Duodenal mucosa (tissue), 2 donors: Measurements from ENCODE around the gene ELOF1.

Source experiments
- H3K27ac ChIP-seq: one replicate; pipeline ENCODE4 v1.7.0; 2013; ENCODE audit warnings: low read depth, low read length
- H3K27me3 ChIP-seq, 2 donors: one replicate each; pipeline ENCODE4 v1.7.0; 2013; ENCODE audit warnings: low read length in 2 of 2, control low read depth in 1 of 2; ENCODE audit not compliant: insufficient read depth in 2 of 2, control insufficient read depth in 1 of 2
- H3K36me3 ChIP-seq, 2 donors: one replicate each; pipeline ENCODE4 v1.7.0; 2013; ENCODE audit warnings: low read length in 2 of 2, control low read depth in 1 of 2; ENCODE audit not compliant: insufficient read depth in 2 of 2, control insufficient read depth in 1 of 2
- H3K4me1 ChIP-seq, 2 donors: one replicate each; pipeline ENCODE4 v1.7.0; 2013; ENCODE audit warnings: low read length in 2 of 2, control low read depth in 1 of 2; ENCODE audit not compliant: insufficient read depth in 2 of 2, control insufficient read depth in 1 of 2
- H3K4me3 ChIP-seq, 2 donors: one replicate each; pipeline ENCODE4 v1.7.0; 2013; ENCODE audit warnings: low read length in 2 of 2, low read depth in 1 of 2
- H3K9ac ChIP-seq, 2 donors: one replicate each; pipeline ENCODE4 v1.7.0; 2013; ENCODE audit warnings: low read length in 2 of 2, low read depth in 1 of 2
- H3K9me3 ChIP-seq, 2 donors: one replicate each; pipeline ENCODE4 v1.7.0; 2013; ENCODE audit warnings: low read length in 2 of 2, control low read depth in 1 of 2; ENCODE audit not compliant: control insufficient read depth in 1 of 2

The ELOF1 gene

DNA sequence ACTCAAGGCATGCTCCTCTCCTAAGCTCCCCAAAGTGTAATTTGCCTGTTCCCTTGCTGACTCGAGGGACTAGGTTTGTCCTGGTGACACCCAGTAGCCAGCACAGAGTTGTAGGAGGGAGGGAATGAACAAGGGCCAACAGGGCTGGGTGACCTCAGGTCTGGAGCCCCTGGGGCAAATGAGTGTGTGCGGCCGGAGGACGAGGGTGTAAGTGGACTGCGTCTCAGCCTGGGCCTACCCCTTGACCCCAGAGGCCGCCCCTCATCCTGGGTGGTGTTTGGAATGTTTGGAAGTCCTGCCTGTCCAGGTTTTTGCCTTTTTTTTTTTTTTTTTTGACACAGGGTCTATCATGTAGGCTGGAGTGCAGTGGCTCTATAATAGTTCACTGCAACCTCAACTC lies 52.1 kb downstream of the ELOF1 start:
- no peaks in the 10 kb centered on the region for H3K9me3 ChIP-seq
- H3K9ac ChIP-seq = no peak overlapping the region
- no peak overlapping the region for H3K27ac ChIP-seq
- H3K4me1 ChIP-seq = peaks cover 8 to 10% of the 10 kb centered on the region in 2 donors
- H3K36me3 ChIP-seq = peaks cover 7 to 10% of the 10 kb centered on the region in 2 donors
- H3K4me3 ChIP-seq = no peak overlapping the region
- H3K27me3 ChIP-seq = no peaks in the 10 kb centered on the region

DNA sequence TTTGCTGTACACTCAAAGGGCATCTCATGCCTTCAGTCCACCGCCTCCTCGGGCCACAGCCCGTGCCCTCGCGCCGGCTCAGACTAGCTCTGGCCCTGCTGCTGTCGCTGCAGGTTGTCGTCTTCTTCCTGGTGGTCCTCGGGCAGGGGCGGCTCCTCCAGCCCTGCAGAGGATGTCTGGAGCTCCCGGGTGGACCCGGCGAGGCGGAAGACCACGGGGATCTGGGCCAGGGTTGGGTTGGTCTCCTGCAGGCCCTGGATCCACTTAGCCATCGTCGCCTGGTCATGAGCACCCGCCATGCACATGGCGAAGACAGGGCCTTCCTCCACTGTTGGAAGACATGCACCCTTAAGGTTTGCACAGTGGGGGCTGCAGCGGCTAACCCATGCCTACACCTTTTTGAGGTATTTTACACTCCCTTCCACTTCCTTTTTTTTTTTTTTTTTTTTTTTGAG lies 52.9 kb downstream of the ELOF1 start:
- Histone ChIP-seq H3K27ac (peak overlapping the region; percentile 97), H3K36me3 (peaks cover 2 to 5% of the 10 kb centered on the region in 2 donors), H3K27me3 (no peaks in the 10 kb centered on the region), H3K9me3 (no peaks in the 10 kb centered on the region), H3K4me3 (peak overlapping the region; percentile 68 to 86), H3K9ac (peak overlapping the region; percentile 63 to 75), H3K4me1 (peaks cover 8 to 10% of the 10 kb centered on the region in 2 donors)

DNA sequence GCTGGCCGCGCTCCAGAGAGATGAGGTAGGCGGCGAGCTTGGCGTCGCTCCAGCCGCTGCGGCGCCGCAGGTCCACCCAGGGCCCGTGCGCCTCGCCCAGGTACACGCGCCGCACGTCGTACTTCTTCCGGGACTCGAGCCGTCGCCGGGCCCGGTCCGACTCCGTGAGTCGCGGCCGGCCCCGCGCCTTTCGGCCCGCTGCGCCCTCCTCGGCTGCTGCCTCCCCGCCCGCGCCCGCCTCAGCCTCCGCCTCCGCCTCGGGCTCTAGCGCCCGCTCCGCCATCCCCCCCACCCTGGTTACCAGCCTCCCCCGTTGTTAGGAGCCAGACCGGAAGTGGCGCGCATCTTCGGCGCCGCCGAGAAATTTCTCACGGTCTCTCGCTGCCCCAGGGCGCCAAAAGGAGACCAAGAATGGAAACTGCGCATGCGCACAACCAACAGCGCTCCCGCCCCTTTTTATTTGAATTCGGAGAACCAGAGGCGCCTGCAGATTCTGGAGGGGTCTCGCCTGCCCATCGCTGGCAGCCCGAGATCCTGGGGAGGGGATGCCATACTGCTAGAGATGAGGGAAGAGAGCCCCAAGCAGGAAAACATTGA lies 53.4 kb downstream of the ELOF1 start, which contains the start of gene ZNF653:
Gene ZNF653 (minus strand): TSS at position 336 of the 597 bp plus-strand sequence. CDS start 53 bp downstream, at position 283.
- Histone ChIP-seq H3K4me1 (peaks cover 8 to 10% of the 10 kb centered on the region in 2 donors), H3K36me3 (peaks cover 0 to 2% of the 10 kb centered on the region in 2 donors), H3K9me3 (no peaks in the 10 kb centered on the region), H3K4me3 (peak within 1 kb of the TSS; percentile 68 to 86), H3K27ac (peak within 1 kb of the TSS; percentile 97), H3K9ac (peak within 1 kb of the TSS; percentile 69 to 75), H3K27me3 (no peaks in the 10 kb centered on the region)

DNA sequence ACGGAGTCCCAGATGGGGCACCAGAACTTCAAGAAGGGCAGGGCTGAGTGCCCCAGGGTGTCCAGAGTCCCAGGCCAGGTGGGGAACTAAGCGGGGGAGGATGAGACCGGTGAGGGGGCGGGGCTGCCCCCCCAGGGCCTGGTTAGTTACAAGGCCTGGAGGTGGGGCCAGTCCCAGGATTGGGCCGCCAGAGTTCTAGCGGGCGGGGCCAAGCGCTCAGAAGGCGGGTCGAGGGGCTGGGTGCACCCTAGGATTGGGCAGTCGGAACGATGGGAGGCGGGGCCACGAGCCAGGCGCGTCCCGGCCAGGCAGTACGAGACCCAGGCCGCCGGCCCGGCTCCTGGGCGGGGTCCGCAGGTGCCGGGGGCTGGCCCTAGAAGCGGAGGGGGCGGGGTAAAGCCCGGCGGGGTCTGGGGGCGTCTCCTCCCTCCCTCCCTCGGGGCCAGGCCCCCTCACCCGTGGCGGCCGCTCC lies 54.0 kb downstream of the ELOF1 start:
- no peaks in the 10 kb centered on the region for H3K9me3 ChIP-seq
- peak overlapping the region; percentile 69 to 75 for H3K9ac ChIP-seq
- peaks cover 8 to 10% of the 10 kb centered on the region in 2 donors for H3K4me1 ChIP-seq
- peaks cover 0 to 2% of the 10 kb centered on the region in 2 donors for H3K36me3 ChIP-seq
- H3K4me3 ChIP-seq = peak overlapping the region; percentile 68 to 86
- H3K27me3 ChIP-seq = no peaks in the 10 kb centered on the region
- H3K27ac ChIP-seq = peak overlapping the region; percentile 97

DNA sequence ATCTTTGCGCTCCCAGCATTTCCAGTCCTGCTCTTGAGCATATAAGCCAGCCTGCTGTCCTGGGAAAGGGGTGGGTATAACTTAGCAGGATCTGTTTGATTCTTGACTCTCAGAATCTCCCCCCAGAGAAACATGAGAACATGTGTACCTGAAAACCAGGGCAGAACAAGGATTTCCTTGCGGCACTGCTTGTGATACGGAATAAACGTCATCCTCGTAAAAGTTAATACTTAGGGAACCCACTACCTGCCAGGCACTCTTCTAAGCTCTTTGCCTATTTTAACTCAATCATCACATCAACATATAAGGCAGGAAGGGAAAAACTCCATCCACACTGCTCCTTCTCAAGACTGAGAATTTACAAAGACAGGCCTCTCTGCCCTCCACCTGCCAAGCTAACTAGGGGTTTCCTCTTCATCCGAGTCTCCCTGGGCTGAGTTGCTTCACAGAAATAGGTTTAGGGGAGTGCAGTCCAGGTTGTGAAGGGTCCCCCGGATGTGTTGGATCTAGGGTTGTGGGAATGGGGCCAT lies 54.5 kb downstream of the ELOF1 start:
- Histone ChIP-seq H3K36me3 (no peaks in the 10 kb centered on the region), H3K4me3 (peak overlapping the region; percentile 68 to 86), H3K27ac (no peak overlapping the region), H3K9ac (peak overlapping the region; percentile 69 to 75), H3K4me1 (peaks cover 8 to 10% of the 10 kb centered on the region in 2 donors), H3K27me3 (no peaks in the 10 kb centered on the region), H3K9me3 (no peaks in the 10 kb centered on the region)
